Midbrain (tissue), 1 donor: Measurements from ENCODE around the gene NOL3.

Source experiments
- DNase-seq: peaks from one replicate; lab custom pipeline; 2025; lab: John Stamatoyannopoulos, UW

Gene NOL3

DNA sequence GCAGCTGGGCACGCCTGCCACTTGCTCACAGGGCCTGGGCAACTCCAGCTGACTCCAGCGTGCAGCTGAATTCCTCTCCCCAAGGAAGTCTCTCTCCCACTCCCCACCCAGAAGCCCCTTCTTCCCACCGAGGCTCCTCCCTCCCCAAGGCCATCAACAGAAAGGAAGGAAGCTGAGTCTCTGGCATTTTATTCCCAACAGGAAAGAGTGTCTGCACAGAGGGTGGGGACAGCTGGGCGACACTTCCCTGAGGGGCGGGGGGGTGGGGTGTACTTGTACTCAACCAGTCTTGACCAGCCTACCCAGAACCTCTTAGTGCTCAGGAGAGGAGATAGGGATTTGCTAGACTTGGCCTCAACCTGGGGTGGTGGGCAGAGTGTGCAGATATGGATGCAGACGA is 19.7 kb downstream of the NOL3 start, which contains the start of gene EXOC3L1:
EXOC3L1 (minus strand) TSS at position 96 of the 400 bp plus-strand sequence. CDS start 460 bp downstream, outside the sequence.
- no peak for DNase-seq

DNA sequence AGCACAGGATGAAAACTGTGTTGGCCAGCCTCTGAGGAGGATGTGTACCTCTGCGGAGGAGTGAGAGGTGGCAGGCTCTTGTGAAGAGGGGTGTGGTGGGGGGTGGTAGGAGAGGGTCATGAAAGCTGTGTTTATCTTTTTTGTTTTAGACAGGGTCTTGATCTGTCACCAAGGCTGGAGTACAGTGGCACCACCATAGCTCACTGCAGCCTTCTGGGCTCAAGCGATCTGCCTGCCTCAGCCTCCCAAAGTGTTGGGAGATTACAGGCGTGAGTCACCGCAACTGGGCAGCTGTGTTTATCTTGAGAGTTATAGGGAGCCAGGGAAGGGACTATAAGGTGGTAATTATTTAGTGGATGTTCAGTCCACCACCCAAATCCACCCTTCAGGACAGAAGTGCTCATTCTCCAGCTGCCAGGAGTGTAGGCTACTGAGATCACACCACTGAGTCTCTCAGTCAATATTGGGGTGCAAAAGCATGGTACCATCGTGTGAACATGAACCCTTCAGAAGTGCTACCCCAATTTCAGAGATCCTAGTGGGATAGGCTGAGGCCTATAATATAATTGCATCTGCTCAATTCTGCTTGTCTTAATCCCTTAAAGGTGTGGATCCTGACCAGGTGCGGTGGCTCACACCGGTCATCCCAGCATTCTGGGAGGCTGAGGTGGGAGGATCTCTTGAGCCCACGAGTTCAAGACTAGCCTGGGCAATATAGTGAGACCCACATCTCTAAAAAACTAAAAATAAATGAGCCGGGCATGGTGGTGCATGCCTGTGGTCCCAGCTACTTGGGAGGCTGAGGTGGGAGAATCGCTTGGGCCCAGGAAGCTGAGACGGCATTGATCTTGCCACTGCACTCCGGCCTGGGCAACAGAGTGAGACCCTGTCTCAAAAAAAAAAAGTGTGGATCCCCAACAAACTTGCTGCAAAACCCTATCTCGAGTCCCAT is 20.4 kb downstream of the NOL3 start:
- DNase-seq: no peak

DNA sequence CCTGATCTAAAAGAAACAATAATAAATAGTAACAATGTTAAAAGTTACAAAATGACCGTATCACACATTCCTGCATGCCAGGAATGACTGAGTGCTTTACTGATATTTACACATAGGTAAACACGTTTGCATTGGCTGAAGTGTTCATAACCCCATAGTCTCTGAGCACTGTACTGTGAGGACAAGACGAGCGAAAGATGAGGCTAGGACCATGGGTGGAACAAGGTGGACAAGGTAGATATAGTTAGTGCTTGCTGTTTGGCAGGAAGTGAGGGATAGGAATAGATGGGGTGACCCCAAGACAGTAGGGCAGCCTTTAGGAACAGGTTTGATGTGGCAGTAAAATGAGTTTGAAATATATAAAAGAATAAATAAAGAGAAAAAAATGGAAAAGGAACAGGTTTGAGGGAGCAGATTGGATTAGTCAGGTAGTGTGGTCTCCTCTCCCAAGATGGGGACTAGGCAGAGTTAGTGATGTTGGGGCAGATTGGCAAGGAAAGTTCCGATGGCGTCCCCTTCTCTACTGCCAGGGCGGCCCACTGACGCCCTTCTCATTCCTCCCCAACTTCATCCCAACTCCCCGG is 21.2 kb downstream of the NOL3 start:
- no peak for DNase-seq

DNA sequence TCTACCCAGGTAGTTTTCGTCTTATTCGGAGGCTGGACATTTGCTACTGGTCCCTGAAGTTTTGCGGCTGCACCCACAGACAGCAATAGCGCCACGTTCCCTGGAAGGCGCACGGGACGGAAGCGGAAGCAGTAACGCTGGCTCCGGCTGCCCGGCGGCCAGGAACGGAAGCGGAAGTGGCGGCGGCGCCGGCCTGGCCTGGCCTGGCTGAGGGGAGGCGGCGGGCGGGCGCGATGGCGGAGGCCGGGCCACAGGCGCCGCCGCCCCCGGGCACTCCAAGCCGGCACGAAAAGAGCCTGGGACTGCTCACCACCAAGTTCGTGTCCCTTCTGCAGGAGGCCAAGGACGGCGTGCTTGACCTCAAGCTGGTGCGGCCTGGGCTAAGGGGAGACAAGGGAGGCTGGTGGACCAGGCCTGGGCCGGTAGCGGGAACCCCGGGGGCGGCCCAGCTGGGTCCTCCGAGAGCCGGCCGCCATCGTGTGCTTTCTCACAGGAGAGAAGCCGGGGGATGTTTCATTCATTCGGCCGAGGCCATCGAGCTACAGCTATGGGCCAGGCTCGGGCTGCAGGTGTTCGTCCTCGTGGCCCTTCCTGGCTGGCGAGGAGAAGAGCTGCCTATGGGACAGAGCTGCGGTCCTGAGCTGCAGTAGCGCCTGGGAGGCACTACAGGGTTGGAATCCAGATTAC is 21.8 kb downstream of the NOL3 start, which contains the start of gene E2F4:
E2F4 (plus strand) TSS at position 161 of the 687 bp plus-strand sequence; CDS start at position 234, 73 bp downstream.
- peak; percentile 96 for DNase-seq

DNA sequence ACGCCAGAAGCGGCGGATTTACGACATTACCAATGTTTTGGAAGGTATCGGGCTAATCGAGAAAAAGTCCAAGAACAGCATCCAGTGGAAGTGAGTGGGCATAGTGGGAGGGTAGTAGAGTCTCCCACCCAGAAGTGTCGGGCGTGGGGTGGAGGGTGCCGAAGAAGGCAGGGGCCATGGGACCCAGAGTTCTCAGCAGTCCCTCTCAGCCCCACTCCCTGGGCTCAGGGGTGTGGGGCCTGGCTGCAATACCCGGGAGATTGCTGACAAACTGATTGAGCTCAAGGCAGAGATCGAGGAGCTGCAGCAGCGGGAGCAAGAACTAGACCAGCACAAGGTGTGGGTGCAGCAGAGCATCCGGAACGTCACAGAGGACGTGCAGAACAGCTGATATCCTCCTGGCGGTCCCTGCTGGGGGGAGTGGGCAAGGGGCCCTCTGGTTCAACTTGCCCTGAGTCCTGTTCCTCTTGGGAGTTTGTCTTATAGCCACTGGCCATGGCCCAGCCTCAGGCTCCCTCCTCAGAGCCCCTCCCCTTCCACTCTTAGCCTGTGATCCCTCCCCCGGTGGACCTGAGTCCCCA is 22.5 kb downstream of the NOL3 start:
- DNase-seq: no peak

DNA sequence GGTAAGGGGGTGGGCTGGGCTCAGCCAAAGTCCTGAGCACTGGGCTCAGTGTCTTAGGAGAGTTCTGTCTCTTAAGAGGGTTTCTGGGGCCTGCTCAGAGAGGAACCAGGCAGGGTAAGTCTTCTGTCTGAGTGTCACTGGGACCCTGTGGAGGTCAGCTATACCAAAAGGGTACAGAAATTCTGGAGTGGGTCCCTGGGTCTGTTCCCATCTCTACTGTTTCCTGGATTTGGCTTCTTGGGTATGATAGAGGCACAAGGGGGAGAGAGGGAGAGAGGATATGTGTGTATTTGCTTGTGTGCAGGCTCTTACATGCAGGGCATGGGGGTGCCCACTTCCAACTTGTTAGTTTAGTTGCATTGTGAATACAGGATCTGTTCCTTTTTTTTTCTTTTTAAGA is 23.2 kb downstream of the NOL3 start:
- no peak for DNase-seq

DNA sequence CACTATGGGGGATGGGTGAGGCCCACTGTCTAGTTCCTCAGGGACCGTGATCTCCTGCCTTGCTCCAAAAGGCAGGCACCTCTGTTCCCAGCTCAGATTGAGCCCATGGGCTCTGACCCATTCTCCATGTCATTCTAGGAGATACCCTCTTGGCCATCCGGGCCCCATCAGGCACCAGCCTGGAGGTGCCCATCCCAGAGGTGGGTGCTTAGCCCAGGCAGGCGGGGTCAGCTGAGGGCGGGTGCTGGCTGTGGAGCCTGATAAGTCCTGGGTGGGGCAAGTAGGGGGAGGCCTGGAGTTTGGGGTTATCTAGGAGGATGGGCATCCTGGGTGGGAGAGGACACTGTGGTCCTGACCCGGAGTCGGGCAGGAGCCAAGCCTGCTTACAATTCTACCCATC is 23.9 kb downstream of the NOL3 start:
- DNase-seq: no peak

DNA sequence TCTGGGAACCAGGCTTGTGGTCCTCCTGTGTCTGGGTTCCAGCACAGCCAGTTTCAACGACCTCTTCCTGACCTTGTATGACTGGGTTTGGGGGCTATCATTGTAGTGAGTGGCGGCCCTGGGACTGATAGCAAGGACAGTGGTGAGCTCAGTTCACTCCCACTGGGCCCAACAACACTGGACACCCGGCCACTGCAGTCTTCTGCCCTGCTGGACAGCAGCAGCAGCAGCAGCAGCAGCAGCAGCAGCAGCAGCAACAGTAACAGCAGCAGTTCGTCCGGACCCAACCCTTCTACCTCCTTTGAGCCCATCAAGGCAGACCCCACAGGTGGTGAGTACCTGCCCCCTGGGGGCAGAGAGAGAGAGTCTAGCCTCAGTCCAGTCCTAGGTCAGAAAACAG is 25.3 kb downstream of the NOL3 start:
- no peak for DNase-seq

DNA sequence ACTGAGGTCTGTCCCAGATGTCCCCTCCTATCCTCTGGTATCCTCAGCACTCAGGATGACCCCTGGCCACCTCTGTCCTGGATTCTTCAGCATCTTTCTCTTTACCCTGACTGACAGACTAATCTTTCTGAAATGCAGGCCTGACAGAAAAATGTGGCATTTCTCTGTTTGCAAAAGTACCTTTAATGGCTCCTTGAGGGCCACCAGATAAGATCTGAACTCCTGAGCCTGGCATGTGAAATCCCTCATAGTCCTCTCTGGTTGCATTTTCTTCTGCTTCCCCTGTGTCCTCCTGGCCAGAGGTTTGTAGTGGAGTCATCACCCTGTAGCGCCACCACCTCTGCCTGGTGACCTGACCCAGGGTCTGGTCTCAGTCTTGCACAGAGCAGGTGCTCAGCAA is 26.5 kb downstream of the NOL3 start:
- no peak for DNase-seq

DNA sequence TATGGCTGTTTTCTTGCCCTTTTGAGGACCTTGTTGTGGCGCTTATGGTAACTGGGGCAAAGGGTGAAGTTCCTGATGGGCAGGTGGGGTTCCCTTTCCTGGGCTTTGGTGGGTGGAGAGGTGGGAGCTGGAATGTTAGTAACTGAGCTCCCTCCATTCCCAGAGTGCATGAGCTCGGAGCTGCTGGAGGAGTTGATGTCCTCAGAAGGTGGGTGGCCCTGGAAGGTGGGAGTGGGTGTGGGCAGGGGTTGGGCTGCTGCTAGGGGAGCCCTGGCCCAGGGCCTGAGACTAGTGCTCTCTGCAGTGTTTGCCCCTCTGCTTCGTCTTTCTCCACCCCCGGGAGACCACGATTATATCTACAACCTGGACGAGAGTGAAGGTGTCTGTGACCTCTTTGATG is 27.4 kb downstream of the NOL3 start:
- DNase-seq: no peak

DNA sequence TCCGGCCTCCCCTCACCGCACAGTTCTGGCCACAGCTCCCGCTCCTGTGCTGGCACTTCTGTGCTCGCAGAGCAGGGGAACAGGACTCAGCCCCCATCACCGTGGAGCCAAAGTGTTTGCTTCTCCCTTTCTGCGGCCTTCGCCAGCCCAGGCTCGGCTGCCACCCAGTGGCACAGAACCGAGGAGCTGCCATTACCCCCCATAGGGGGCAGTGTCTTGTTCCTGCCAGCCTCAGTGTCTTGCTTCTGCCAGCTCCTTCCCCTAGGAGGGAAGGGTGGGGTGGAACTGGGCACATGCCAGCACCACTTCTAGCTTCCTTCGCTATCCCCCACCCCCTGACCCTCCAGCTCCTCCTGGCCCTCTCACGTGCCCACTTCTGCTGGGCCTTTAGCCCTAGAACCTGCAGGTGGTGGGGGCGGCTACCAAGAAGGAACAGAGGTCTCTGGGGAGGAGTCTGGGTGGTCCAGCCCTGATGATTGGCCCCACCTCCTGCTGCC is 27.9 kb downstream of the NOL3 start:
- peak; percentile 49 for DNase-seq

DNA sequence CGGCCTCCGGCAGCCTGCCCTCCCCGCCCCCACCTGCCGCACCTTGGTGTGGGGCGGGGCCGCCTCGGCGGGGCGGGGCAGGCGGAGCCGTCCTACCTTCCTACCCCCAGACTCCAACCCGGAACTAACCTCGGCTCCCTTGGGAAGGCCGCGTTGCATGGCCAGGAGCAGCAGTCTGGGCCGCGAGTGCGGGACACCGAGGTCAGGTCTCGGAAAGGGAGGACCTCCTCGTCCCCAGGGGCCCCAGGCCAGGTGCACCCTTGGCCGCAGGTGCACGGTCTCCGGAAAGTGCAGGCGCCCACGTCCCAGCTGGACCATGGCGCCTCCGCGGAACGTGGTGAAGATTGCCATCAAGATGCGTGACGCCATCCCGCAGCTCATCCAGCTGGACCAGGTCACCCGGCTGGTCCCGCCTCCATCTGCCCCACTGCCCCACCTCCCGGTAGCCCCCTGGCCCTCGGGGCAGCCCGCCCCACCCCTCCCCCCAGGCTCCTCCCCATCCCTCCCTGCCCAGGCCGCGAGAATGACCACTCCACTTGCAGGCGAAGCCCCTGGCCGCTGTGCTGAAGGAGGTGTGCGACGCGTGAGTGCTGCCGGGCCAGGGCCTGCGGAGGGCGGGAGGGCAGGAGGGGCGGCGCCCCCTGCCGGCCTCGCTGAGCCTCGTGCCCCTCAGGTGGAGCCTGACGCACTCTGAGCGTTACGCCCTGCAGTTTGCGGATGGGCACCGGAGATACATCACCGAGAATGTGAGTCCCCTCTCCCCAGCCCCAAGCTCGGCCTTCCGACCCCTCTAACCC is 28.9 kb downstream of the NOL3 start, which contains the start of gene ELMO3:
ELMO3 (plus strand) TSS at position 121 of the 797 bp plus-strand sequence; CDS start at position 317, 196 bp downstream.
- no peak for DNase-seq

DNA sequence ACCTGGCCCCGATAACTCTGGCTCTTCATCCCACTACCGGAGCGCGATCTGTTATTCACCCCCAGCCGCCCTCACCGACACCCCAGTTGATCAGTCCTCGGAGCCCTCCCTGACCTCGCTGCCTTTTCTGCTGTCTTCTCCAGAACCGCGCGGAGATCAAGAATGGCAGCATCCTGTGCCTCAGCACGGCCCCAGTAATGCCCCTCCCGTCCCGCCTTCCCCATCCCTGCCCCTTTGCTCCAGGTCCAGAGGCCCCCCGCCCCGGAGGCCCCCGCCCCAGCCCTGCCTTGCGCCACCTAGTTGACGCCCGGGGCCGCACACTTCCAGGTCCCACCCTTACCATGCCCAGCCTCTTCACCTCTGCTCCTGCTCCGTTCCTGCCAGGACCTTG is 29.5 kb downstream of the NOL3 start:
- DNase-seq: no peak

DNA sequence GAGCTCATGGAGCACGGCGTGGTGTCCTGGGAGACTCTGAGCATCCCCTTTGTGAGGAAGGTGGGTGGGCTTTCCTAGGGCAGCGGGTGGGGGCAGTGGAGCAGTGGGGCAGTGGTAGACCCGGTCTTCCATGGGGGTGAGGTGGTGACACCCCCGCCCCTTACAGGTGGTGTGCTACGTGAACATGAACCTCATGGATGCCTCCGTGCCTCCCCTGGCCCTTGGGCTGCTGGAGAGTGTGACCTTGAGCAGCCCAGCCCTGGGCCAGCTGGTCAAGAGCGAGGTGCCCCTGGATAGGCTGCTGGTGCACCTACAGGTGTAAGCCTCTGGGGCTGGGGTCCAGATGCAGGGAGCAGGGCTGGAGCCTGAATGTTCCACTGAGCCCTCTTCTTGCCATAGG is 30.2 kb downstream of the NOL3 start:
- no peak for DNase-seq

DNA sequence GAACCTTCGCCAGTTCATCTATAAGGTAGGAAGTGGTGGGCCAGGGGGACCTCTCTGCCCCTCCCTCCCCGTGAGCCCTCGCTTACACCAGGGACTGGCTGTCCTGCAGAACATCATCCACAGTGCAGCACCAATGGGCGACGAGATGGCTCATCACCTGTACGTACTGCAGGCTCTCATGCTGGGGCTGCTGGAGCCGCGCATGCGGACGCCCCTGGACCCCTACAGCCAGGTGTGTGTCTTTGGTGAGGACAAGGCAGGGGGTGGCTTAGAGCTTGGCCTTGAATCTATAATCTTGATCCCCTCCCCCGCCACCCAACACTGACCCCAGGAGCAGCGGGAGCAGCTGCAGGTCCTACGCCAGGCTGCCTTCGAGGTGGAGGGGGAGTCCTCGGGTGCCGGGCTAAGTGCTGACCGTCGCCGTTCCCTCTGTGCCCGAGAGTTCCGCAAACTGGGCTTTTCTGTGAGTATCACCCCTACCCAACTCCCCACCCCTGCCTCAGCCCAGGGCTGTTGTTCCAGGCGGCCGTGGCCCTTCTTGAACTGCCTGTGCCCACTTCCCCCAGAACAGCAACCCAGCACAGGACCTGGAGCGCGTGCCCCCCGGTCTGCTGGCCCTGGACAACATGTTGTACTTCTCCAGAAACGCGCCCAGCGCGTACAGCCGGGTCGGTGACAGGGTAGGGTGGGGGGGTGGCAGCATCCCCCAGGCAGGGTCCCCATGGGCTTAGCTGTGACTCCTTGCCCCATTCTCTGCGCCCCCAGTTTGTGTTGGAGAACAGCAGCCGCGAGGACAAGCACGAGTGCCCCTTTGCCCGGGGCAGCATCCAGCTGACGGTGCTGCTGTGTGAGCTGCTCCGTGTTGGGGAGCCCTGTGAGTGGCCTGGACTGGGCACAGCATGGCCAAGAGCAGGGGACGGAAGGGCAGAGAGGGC is 31.3 kb downstream of the NOL3 start:
- no peak for DNase-seq

DNA sequence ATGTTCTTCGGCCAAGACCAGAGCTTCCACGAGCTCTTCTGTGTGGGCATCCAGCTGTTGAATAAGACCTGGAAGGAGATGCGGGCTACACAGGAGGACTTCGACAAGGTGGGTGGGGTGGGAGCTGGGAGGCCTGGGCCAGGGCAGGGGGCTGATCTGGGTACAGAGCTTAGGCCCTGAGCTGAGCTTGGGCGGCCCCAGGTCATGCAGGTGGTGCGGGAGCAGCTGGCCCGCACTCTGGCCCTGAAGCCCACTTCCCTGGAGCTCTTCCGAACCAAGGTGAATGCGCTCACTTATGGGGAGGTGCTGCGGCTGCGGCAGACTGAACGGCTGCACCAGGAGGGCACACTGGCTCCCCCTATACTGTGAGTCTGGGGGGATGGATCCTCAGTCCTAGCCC is 32.1 kb downstream of the NOL3 start:
- no peak for DNase-seq

DNA sequence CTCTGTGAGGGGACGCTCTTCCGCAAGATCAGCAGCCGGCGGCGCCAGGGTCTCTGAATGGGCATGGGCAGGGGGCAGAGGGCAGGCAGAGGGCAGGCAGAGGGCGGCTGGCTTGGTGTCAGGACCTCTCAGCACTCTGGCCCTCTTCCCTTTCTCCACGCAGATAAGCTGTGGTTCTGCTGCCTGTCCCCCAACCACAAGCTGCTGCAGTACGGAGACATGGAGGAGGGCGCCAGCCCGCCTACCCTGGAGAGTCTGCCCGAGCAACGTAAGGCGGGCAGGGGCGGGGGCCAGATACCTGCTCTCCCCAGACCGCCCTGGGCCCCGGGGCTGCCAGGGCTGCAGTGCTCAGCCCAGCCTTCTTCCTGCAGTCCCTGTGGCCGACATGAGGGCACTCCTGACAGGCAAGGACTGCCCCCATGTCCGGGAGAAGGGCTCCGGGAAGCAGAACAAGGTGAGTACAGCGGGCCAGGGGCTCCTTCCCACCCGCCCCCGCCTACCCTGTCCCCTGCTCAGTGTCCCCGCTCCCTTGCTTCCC is 32.7 kb downstream of the NOL3 start:
- no peak for DNase-seq

DNA sequence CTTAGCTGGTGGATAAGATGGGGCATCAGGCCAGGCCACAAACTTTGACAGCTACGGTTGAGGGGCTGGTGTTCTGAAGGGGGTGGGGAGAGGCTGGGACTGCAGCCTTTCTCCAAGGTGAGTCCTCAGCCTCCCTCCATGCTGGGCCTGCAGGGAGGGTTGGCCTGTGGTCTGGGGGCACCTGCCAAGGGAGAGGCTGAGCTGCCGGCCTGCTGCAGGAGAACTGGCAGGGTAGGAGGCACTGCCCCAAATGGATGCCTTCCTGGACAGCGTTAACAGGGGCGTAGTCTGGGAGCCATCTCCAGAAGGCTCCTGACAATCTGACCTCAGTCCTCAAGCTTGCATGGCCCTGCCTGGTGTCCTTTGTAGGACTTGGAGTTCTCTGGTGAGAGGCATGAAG is 33.7 kb downstream of the NOL3 start:
- DNase-seq: no peak

DNA sequence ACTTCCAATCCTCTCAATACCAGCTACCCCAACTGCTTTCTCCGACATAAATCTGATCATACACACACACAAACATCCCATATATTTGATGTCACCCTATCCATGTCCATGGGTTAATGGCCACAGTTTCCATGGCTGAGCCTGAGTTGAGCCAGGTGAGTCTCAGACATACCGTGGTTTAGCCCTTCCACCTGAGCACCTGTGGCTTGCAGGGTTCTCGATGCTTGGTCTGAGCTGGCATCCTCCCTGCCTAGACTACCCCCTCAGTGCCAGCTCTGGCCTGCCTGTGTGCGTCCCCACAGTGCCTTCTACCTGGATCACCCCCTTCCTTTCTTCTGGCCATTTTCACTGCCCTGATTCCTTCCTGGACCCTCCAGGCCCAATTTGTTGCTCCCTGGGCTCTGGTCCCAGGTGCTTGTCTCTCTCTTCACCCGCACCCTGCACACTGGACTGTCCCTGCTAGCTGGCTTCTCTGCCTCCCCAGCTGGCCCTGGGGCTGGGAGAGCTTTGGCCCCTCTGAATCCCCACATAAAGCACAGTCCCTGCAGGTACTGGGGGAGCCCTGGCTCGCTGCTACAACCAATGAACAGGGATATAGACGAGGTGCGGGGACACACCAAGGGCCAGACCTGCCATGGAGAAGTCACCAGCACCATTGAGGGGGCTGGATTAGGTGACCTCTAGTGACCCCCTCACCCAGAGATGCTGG is 35.9 kb downstream of the NOL3 start:
- DNase-seq: no peak
